ENCODE data around the gene SEMG1. TPM values are rescaled to one million over a fixed set of nuclear protein-coding genes. Genes with fewer than 3 reads are reported as not detected.

Gene SEMG1
- total RNA-seq, 4 donors from 2014 or later = not detected

- TF ChIP-seq CTCF (IDR thresholded peaks at IDR 0.05; ENCODE audit: low read depth) = no peak
These were observed 30.1 kb upstream of the SEMG1 start for GRCh38 chr20:45176526-45177267.

GRCh38 chr20:45179166-45179565 is 27.7 kb upstream of the SEMG1 start:
- no peak for TF ChIP-seq CTCF (IDR thresholded peaks at IDR 0.05; ENCODE audit: low read depth)

GRCh38 chr20:45181639-45182038 is 25.2 kb upstream of the SEMG1 start:
- TF ChIP-seq CTCF (IDR thresholded peaks at IDR 0.05; ENCODE audit: low read depth) = no peak

- no peak for TF ChIP-seq CTCF (IDR thresholded peaks at IDR 0.05; ENCODE audit: low read depth)
These were observed 23.7 kb upstream of the SEMG1 start for GRCh38 chr20:45183084-45183483.

- no peak for TF ChIP-seq CTCF (IDR thresholded peaks at IDR 0.05; ENCODE audit: low read depth)
These were observed 19.1 kb upstream of the SEMG1 start for GRCh38 chr20:45187693-45188092.

- no peak for TF ChIP-seq CTCF (IDR thresholded peaks at IDR 0.05; ENCODE audit: low read depth)
These were observed 17.7 kb upstream of the SEMG1 start for GRCh38 chr20:45189067-45189609.

- no peak for TF ChIP-seq CTCF (IDR thresholded peaks at IDR 0.05; ENCODE audit: low read depth)
These were observed 17.0 kb upstream of the SEMG1 start for GRCh38 chr20:45189861-45190260.
